Effector CD8-positive, alpha-beta T cell (primary cell): ENCODE data around the gene S100A3.

Source experiments
- DNase-seq: peaks from one replicate; lab custom pipeline; 2025; lab: John Stamatoyannopoulos, UW

The S100A3 gene

DNA sequence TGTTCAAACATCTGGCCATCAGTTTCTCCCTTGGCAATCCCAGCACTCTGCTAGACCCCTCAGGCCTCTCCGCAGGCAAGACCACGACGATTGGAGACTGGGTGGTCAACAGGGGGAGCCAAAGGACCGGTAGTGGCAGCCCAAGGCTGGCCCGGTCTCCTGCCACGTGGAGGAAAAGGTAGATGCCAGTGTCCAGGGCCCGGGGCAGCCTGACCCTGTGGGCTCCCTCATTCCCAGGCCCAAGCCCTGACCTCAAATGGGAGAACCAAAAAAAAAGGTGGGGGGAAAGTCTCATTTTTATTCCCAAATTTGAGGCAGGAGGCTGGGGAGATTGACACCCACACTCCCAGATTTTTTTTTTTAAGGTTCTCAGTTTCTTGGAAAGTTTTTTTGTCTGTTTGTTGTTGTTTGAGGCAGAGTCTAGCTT, 38.1 kb downstream of the S100A3 start:
- DNase-seq, result peak; percentile 65

DNA sequence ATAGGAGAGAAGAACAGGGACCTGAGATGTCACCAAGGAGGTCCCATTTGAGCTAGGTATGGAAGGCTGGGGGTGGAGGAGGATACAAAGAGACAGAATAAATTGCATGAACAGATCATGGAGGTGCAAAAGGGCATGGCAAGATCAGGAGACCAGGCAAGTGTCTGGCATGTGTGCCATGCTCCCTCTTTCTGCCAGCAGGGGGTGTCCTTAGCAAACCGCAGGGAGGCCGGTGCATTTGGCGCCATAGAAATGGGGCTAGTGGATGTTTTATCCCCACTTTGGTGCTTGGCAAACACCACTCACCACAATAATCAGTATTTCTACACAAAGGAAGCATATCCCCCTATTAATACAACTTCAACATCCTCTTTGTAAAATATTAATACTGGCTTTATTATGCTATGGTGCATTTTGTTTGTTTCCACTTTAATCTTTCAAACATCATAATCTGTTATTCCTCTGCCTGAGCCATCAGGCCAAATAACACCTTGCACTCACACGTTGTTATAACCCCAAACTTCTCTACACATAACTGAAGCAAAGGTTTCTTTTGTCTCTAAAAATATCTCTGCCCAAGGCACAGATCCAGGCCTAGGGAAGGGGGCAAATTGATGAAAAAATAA, 39.2 kb downstream of the S100A3 start:
- DNase-seq, result peak; percentile 24

DNA sequence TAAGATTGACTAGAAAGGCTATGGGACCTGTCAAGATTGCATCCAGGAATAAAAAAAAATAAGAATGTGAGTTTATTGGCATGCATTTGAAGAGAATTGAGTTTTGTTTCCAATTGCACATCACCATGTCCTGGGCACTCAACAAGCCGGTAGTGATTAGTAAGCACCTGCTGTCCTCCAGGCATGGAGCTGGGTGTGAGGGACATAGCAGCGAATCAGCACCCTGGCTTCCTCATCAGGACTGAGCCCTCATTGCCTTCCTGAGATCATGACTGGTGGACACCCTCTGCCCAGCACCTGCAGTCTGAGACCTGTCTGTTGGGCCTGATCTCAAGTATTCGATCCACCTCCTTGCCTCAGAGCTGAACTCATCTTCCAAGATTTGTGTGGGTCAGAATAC, 40.0 kb downstream of the S100A3 start:
- no peak for DNase-seq

DNA sequence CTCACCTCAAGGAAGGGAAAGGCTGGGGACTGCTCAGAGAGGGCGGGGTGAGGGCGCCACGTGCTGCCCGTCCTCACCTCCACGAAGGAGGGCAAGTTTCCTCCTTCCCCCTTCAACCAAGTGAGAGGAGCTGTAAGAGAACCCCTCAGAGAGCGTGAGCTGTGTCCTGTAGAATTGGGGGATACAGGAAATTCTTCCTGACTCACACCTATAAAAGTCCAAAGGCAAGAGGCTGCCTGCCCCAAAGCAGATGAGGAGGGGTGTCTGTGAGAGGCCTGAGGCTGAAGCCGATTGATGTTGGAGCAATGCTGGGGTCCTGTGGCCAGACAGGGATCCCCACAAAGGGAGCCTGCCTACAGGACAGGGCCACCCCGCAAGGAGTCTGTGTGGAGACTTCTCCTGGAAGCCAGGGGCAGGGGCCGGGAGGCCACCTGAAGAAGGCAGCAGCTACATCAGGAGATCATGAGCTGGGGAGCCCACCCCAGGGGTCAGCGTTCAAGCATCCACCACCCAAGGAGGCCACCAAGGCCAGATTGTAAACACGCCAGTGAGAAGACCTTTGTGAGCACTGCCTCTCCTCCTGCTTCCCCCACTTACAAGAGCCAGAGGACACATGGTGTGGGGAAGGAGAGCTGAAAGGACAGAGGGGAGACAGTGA, 41.0 kb downstream of the S100A3 start:
- no peak for DNase-seq

DNA sequence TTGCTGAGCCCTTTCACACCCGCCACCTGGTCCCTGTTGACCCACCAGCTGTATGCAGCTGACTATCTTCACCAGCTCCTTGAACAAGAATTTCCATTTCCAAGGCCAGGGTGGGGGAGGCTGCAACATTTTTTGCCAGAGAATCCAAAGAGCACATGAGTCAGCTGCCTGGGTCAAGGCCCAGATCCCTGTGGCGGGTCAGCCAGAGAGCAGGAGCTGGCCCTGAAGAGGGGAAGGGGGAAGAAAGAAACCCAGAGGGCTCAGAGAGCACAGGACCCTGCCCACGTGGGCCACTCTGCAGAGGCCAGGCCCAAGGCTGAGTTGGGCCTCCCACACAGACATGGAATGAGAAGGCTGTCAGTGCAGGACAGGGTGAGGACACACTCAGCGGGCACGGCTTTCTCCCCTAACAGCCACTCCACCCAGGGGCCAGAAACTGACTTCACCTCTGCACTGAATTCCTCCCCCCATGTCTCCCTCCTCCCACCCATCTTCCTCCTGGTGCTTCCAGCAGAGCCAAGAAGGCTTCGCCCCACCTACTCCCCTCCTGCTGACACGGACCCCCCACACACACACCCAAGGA, 42.1 kb downstream of the S100A3 start:
- no peak for DNase-seq

DNA sequence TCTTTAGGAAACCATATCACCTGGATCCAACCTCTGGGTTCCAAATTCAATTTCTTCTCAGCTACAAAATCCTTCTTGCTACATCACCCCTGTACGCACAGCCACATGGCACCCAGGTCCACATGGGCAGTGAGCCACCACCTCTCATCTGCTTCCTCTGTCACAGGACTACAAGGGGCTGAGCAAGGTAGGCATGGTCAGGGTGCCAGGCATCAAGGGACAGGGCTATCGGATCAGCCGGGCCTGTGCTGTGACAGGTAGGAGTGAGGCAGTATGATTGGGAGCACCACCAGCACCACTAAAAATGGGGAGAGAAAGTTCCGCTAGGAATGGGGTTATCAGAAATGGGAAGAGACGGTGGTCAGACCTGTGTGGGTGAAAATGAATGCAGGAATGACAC, 42.7 kb downstream of the S100A3 start:
- DNase-seq, result no peak

DNA sequence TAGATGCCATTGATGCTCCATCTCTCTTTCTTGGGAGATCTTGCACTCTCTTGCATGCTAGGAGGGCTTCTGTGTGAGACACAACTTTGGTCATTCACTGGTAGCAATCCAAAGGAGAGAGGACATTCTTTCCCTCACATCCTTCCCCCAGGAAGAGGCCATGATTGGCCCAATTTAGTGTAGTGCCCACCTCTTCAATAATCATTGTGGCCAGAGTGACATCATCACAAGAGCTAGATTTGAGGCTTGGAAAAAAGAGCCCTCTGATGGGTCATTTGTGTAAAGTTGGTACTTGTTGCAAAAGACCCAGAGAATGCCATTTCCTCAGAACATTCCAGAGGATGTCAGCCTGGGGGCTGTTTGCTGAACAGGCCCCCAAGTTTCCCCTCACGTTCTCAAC, 43.5 kb downstream of the S100A3 start:
- DNase-seq, result no peak

DNA sequence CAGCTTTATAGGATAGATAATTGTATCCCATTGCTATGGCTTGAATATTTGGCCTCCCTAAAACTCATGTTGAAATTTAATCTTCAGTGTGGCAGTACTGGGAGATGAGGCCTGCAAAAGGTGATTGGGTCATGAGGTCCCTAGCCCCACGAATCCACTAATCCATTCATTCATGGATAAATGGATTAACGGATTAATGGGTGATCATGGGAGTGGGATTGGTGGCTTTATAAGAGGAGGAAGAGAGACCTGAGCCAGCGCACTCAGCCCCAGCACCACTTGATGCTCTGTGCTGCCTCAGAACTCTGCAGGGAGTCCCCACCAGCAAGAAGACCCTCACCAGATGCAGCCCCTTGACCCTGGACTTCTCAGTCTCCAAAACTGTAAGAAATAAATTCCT, 45.3 kb downstream of the S100A3 start:
- DNase-seq, result no peak

DNA sequence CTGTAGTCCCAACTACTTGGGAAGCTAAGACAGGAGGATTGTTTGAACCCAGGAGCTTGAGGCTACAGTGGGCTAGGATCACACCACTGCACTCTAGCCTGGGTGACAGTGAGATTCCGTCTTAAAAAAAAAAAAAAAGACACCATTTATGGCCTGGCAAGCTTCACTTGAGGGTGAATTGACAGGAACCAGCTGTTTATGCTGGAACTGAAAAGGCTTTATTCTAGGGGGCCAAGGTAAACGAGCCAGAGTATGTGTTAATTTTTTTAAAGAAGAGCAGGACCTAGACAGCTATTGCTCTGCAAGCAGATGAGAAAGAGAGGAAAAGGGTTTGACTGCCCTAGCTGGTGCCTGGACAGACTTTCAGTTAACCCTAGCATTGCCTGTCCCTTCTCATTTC, 50.3 kb downstream of the S100A3 start:
- no peak for DNase-seq
